Psoas muscle (tissue), 8 donors: ENCODE results near the gene FRAS1. TPM values are rescaled to one million over a fixed set of nuclear protein-coding genes. Genes with fewer than 3 reads are reported as not detected.

Experiments
- ATAC-seq, 4 donors: fragments of 200-7000 bp; cut with Tn5 transposase; one replicate each; pipeline ENCODE4 v1.9.1; 2020; ENCODE audit warnings: moderate library complexity in 3 of 4, mild to moderate bottlenecking in 2 of 4
- DNase-seq, 2 donors: peaks; one replicate each; pipeline ENCODE4 v3.0.0-alpha.2; 2020
- H3K27ac ChIP-seq: fragments of 200-600 bp; one replicate; pipeline ENCODE4 v1.8.0; 2022
- H3K27me3 ChIP-seq, 3 donors: fragments of 200-600 bp in 1 of 3; one replicate each; pipeline versions ENCODE4 v1.6.1 to v1.8.0; 2013 to 2022; ENCODE audit warnings: low read length in 2 of 3, mild to moderate bottlenecking in 2 of 3, moderate library complexity in 1 of 3; ENCODE audit not compliant: insufficient read depth in 3 of 3
- H3K36me3 ChIP-seq, 2 donors: fragments of 200-600 bp in 1 of 2; one replicate each; pipeline versions ENCODE4 v1.6.1 to v1.8.0; 2013 to 2022; ENCODE audit warnings: low read depth in 1 of 2, mild to moderate bottlenecking in 1 of 2, moderate library complexity in 1 of 2; ENCODE audit not compliant: insufficient read depth in 1 of 2
- H3K4me1 ChIP-seq: fragments of 200-600 bp; one replicate; pipeline ENCODE4 v1.8.0; 2022
- H3K4me3 ChIP-seq: fragments of 200-600 bp; one replicate; pipeline ENCODE4 v1.8.0; 2022; ENCODE audit warnings: mild to moderate bottlenecking
- H3K9me3 ChIP-seq: fragments of 200-600 bp; one replicate; pipeline ENCODE4 v1.8.0; 2022
- CTCF ChIP-seq: fragments of 200-600 bp; IDR thresholded peaks from one replicate; pipeline ENCODE4 v1.8.0; 2022; ENCODE audit warnings: antibody characterized with exemption
- WGBS, 3 donors: extraction: QIAGEN DNeasy Blood & Tissue Kit; methylation state at CpG; one replicate each; pipeline versions ENCODE4 v1.1.6 to v1.1.7; 2013; 5-methylcytosine and 5-hydroxymethylcytosine counted together
- intact Hi-C, 2 donors: fragments of 100-400 bp; cut with DNase I; formaldehyde crosslinking; loops; one replicate each; pipeline versions ENCODE4 v1.11.0 to v1.14.2; 2022
- polyA plus RNA-seq, 3 donors: library from polyadenylated mRNA; stranded (reverse); fragments of 200-250 nt; gene quantifications; one replicate each; pipeline ENCODE4 v1.2.3, GENCODE V29; 2013
- total RNA-seq, 4 donors: library from RNA; stranded (reverse); fragmentation: NEBNext Ultra II Directional in 2 of 4; extraction: Animal tissue kit (Norgen Biotek cat#: 25700) in 2 of 4; gene quantifications; one replicate each; pipeline versions ENCODE4 v1.2.1 to v1.2.4, GENCODE V29; 2021 to 2023
- donor health status: healthy with polysubstance abuse.
- donor health status: DM: no; HTN: no; CAD: no; lungs with moderate emphysema.
- donor health status: Bipolar disorder and iron deficiency.
- donor health status: healthy.
- donor health status: DM: yes; HTN: yes; CAD: no.
- donor health status: DM: no; HTN: no; CAD: no.
- donor health status: DM: no; HTN: no; CAD: no.
- donor health status: DM: yes; HTN: yes; CAD: no.

Gene FRAS1
- total and polyA plus RNA-seq, 7 donors: 0.08 to 3.0 (median 0.42) TPM

- intact Hi-C loops: no loop called here
These were observed 37.7 kb upstream of the FRAS1 start for GRCh38 chr4:78019414-78019813.

DNA sequence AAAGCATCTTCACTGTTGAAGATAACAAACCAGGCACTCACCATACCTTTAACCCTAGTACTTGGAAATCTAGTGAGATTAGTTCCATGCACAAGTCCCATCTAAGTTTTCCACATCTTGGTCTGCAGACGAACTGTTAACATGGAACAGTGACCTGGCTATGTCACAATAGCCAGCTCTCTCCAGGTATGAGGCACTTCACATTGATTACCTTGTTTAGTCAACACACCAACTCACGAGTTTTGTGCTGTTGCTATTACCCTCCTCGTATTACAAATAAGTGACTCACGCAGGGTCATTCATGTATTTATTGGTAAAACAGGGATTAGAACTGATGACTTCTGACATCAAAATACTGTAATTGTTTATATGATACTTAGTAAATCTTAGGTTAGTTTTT lies 36.4 kb upstream of the FRAS1 start:
- WGBS, 3 donors: 88 to 92% (median 91%) methylated on average over 4 of the region's 4 CpGs
- Histone ChIP-seq H3K4me3 (no peak overlapping the region), H3K36me3 (no peaks in the 10 kb centered on the region), H3K9me3 (no peaks in the 10 kb centered on the region), H3K27ac (no peak overlapping the region), H3K4me1 (peaks cover 10% of the 10 kb centered on the region), H3K27me3 (no peaks in the 10 kb centered on the region)
- TF ChIP-seq CTCF: no peak
- intact Hi-C loops: no loop called here
- no peak for DNase-seq
- ATAC-seq: no peak

More at GRCh38 chr4:78019414-78019813, 37.7 kb upstream of the FRAS1 start:
- Histone ChIP-seq H3K4me1 (peaks cover 10% of the 10 kb centered on the region), H3K27ac (no peak overlapping the region), H3K9me3 (no peaks in the 10 kb centered on the region), H3K36me3 (no peaks in the 10 kb centered on the region), H3K4me3 (no peak overlapping the region), H3K27me3 (no peaks in the 10 kb centered on the region)
- ATAC-seq (peak in 1 of 4 donors; percentile 65), DNase-seq (no peak)
- no peak for TF ChIP-seq CTCF

- WGBS, 3 donors: 64 to 79% (median 64%) methylated on average over 2 of the region's 2 CpGs
- Histone ChIP-seq H3K36me3 (no peaks in the 10 kb centered on the region), H3K4me1 (peaks cover 10% of the 10 kb centered on the region), H3K4me3 (no peak overlapping the region), H3K27me3 (no peaks in the 10 kb centered on the region), H3K9me3 (no peaks in the 10 kb centered on the region), H3K27ac (no peak overlapping the region)
- ATAC-seq: no peak
- TF ChIP-seq CTCF: no peak
- no peak for DNase-seq
- intact Hi-C loops: no loop called here
These were observed 34.6 kb upstream of the FRAS1 start for GRCh38 chr4:78022517-78022916.

DNA sequence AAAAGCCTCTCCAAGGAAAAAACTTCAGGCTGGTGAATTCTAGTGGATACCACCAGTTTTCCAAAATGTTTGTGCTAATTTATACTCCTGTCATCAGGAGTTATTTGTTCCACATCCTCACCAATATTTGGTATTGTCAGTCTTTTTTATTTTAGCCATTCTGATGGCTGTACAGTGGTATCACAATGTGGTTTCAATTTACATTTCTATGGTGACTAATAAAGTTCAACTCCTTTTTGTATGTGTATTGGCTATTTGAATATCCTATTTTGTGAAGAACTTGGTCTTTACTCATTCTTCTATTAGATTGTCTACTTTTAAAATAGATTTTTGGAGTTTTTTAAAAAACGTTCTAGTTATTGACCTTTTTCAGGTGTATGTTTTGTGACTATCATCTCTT lies 33.0 kb upstream of the FRAS1 start:
- Histone ChIP-seq H3K36me3 (no peaks in the 10 kb centered on the region), H3K27ac (no peak overlapping the region), H3K27me3 (no peaks in the 10 kb centered on the region), H3K4me3 (no peak overlapping the region), H3K4me1 (peaks cover 8% of the 10 kb centered on the region), H3K9me3 (no peaks in the 10 kb centered on the region)
- DNase-seq (no peak), ATAC-seq (no peak)
- 61 to 66% (median 65%) methylated on average over 1 of the region's 1 CpG for WGBS, 3 donors
- no peak for TF ChIP-seq CTCF
- intact Hi-C loops: no loop called here

- peaks cover 2% of the 10 kb centered on the region for H3K4me1 ChIP-seq
- no peaks in the 10 kb centered on the region for H3K36me3 ChIP-seq
- TF ChIP-seq CTCF: no peak
- intact Hi-C loops: no loop called here
- no peaks in the 10 kb centered on the region for H3K27me3 ChIP-seq
- no peaks in the 10 kb centered on the region for H3K9me3 ChIP-seq
- no peak overlapping the region for H3K4me3 ChIP-seq
- no peak for DNase-seq
- H3K27ac ChIP-seq: no peak overlapping the region
- WGBS, 3 donors: 92 to 98% (median 94%) methylated on average over 3 of the region's 3 CpGs
- ATAC-seq: no peak
These were observed 32.5 kb upstream of the FRAS1 start for GRCh38 chr4:78024576-78025091.
